M059J (cell line): Measurements from ENCODE around the gene SPOCK2. TPM values are rescaled to one million over a fixed set of nuclear protein-coding genes. Genes with fewer than 3 reads are reported as not detected.

Source experiments
- DNase-seq: peaks from one replicate; pipeline ENCODE4 v3.0.0-alpha.2; 2012; ENCODE audit warnings: low read depth
- total RNA-seq: library from RNA; depleted of rRNA; stranded (reverse); fragments of >200 nt; shearing (Covaris generic); gene quantifications from 2 replicates; pipeline ENCODE4 v1.2.3, GENCODE V29; 2014

Gene SPOCK2
- total RNA-seq, 1 experiment from 2014 or later = not detected

GRCh38 chr10:72073708-72074573 lies 14.4 kb downstream of the SPOCK2 start:
- no peak for DNase-seq

- no peak for DNase-seq
Measured at GRCh38 chr10:72072639-72073038, 15.7 kb downstream of the SPOCK2 start.

GRCh38 chr10:72072046-72072445 lies 16.3 kb downstream of the SPOCK2 start:
- no peak for DNase-seq

GRCh38 chr10:72069751-72070526 lies 18.4 kb downstream of the SPOCK2 start:
- DNase-seq = no peak

GRCh38 chr10:72068901-72069446 lies 19.4 kb downstream of the SPOCK2 start:
- peak; percentile 33 for DNase-seq

GRCh38 chr10:72068126-72068765 lies 20.1 kb downstream of the SPOCK2 start:
- DNase-seq = no peak

- DNase-seq = no peak
Measured at GRCh38 chr10:72067463-72068125, 20.8 kb downstream of the SPOCK2 start.

GRCh38 chr10:72066318-72067284 lies 21.8 kb downstream of the SPOCK2 start:
- DNase-seq = peak; percentile 29

- DNase-seq = no peak
Measured at GRCh38 chr10:72065439-72066025, 22.8 kb downstream of the SPOCK2 start.

- DNase-seq = peak; percentile 25
Measured at GRCh38 chr10:72063703-72064391, 24.5 kb downstream of the SPOCK2 start.

GRCh38 chr10:72062832-72063702 lies 25.3 kb downstream of the SPOCK2 start:
- no peak for DNase-seq

- no peak for DNase-seq
Measured at GRCh38 chr10:72062382-72062781, 26.0 kb downstream of the SPOCK2 start.

- no peak for DNase-seq
Measured at GRCh38 chr10:72061930-72062329, 26.4 kb downstream of the SPOCK2 start.

- no peak for DNase-seq
Measured at GRCh38 chr10:72061491-72061890, 26.9 kb downstream of the SPOCK2 start.

- DNase-seq = no peak
Measured at GRCh38 chr10:72059843-72060822, 28.2 kb downstream of the SPOCK2 start.

- no peak for DNase-seq
Measured at GRCh38 chr10:72058989-72059842, 29.1 kb downstream of the SPOCK2 start.
